Adipocyte (in vitro differentiated cells): ENCODE data around the gene FLT3LG.

Source experiments
- DNase-seq: peaks from one replicate; pipeline ENCODE4 v3.0.0-alpha.2; 2015; ENCODE audit warnings: low read depth
- H3K27me3 ChIP-seq: replicated peaks from 2 replicates; pipeline ENCODE4 v1.7.0; 2013; ENCODE audit warnings: mild to moderate bottlenecking, low read length, moderate library complexity; ENCODE audit not compliant: control insufficient read depth, insufficient read depth
- H3K36me3 ChIP-seq: 2 replicates; pipeline ENCODE4 v1.7.0; 2013; ENCODE audit warnings: low read length, mild to moderate bottlenecking, moderate library complexity; ENCODE audit not compliant: control insufficient read depth, insufficient read depth, severe bottlenecking
- H3K4me1 ChIP-seq: 2 replicates; pipeline ENCODE4 v1.7.0; 2013; ENCODE audit warnings: mild to moderate bottlenecking, low read length, moderate library complexity; ENCODE audit not compliant: control insufficient read depth, insufficient read depth
- H3K4me3 ChIP-seq: 2 replicates; pipeline ENCODE4 v1.7.0; 2013; ENCODE audit warnings: mild to moderate bottlenecking, low read length, moderate library complexity
- H3K9ac ChIP-seq: 2 replicates; pipeline ENCODE4 v1.7.0; 2013; ENCODE audit warnings: mild to moderate bottlenecking, low read length, moderate library complexity
- H3K9me3 ChIP-seq: 2 replicates; pipeline ENCODE4 v1.7.0; 2013; ENCODE audit warnings: mild to moderate bottlenecking, low read length, moderate library complexity; ENCODE audit not compliant: control insufficient read depth

Gene FLT3LG

DNA sequence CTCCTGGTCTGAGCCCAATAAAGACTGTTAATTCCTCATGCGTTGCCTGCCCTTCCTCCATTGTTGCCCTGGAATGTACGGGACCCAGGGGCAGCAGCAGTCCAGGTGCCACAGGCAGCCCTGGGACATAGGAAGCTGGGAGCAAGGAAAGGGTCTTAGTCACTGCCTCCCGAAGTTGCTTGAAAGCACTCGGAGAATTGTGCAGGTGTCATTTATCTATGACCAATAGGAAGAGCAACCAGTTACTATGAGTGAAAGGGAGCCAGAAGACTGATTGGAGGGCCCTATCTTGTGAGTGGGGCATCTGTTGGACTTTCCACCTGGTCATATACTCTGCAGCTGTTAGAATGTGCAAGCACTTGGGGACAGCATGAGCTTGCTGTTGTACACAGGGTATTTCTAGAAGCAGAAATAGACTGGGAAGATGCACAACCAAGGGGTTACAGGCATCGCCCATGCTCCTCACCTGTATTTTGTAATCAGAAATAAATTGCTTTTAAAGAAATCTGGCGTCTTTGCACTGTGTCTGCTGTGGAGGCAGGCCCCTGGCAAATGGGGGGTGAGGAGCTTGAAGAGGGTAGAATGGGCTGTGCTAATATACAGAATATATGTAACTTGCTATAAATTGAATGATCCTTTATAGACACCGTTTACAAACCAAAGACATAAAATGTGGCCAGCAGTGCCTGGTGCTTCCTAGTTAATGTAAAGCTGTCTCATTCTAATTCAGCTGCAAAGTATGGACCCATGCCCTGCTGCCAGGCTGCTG, 18.0 kb downstream of the FLT3LG start:
- H3K27me3 ChIP-seq = no peaks in the 10 kb centered on the region
- no peak overlapping the region for H3K4me3 ChIP-seq
- peaks cover 19% of the 10 kb centered on the region for H3K4me1 ChIP-seq
- peak overlapping the region; percentile 7 for H3K9ac ChIP-seq
- H3K36me3 ChIP-seq = peaks cover 43% of the 10 kb centered on the region
- DNase-seq = no peak
- no peaks in the 10 kb centered on the region for H3K9me3 ChIP-seq

DNA sequence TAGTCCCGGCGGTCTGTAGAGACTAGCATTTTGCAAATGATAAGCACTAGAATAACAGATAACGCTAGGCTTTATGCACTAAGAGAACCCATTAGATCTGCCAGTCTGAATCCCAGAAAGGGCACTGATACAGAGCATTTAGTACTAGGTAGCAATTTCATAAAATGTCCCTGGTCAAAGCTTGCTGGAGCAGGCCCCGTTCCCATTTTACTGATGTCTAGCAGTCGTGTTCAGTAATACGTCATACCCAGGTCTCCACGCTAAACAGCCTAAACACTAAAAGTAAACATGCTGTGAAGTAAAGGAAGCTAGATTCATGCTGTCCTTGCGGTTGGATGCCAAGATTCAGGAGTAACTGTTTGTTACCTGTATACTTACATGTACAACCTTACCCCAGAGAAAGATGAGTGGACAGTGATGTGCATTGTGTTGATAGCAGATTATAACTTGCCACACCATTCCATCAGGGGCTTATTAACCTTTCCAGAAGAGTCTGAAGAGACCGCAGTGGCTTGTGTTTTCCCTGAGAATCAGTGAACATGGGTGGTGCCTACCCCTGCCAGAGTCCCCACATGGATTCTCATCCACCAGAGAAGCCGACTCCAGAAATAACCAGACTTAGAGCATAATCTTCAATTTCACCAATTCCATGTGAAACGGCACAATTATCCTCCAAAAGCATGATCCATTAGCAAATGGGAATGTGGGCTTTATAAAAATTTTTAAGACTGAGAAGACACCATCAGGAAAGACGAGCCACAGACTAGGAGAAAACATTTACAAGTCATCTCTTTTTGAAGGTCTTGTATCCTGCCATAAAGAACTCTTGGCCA, 18.8 kb downstream of the FLT3LG start:
- no peak overlapping the region for H3K4me3 ChIP-seq
- H3K4me1 ChIP-seq = peaks cover 25% of the 10 kb centered on the region
- H3K9ac ChIP-seq = peak overlapping the region; percentile 7
- no peaks in the 10 kb centered on the region for H3K27me3 ChIP-seq
- no peaks in the 10 kb centered on the region for H3K9me3 ChIP-seq
- H3K36me3 ChIP-seq = peaks cover 49% of the 10 kb centered on the region
- DNase-seq = no peak

DNA sequence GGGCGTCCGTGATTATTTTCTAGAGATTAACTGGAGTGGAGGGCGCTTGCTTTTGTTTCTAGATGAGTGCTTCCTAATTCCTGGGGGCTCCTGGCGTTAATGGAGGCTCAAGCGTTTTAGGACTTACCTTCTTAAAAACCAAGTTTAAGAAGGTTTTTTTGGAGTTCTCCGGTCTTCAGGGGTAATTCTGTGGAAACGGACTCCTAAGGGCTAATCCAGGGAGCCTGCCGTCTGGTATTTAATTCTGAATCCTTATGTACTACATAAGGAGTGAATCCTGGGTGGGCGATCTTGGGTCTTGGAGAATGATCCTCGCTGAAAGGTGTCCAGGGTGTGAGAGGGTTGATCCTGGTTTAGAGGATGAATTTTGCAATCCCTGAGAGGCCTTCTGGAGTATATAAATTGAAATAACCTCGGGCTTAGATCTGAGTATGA, 22.6 kb downstream of the FLT3LG start:
- DNase-seq = no peak
- no peaks in the 10 kb centered on the region for H3K9me3 ChIP-seq
- peak overlapping the region; percentile 100 for H3K4me3 ChIP-seq
- peaks cover 32% of the 10 kb centered on the region for H3K4me1 ChIP-seq
- peak overlapping the region; percentile 100 for H3K9ac ChIP-seq
- H3K36me3 ChIP-seq = peaks cover 49% of the 10 kb centered on the region
- no peaks in the 10 kb centered on the region for H3K27me3 ChIP-seq

DNA sequence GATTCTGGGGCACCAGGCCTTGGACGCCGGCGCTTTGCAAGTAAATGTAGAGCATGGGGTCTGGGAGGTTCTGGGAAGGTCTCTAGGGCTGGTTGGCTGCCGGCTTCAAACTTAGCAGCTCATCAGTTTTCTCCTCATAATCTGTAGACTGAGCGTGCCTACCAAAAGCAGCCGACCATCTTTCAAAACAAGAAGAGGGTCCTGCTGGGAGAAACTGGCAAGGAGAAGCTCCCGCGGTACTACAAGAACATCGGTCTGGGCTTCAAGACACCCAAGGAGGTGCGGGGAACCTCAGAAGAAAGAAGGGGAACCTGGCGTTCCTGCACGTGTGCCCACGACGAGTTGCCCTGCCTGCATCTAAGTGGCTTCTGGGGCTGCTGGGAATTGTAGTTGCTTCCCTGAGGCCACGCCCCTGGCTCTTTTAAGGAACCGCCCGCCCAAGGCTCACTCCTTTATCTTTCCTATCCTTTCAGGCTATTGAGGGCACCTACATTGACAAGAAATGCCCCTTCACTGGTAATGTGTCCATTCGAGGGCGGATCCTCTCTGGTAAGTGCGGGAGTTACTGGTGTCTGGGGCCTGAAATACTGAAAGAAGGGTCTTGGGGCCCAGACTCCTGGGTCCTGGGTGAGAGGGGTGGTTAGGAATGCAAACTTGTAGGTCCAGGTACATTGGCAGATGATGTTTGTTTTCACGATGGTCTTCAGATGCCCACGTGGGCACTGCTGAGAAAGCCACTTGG, 23.2 kb downstream of the FLT3LG start:
- Histone ChIP-seq H3K9ac (peak overlapping the region; percentile 100), H3K4me3 (peak overlapping the region; percentile 100), H3K4me1 (peaks cover 32% of the 10 kb centered on the region), H3K27me3 (no peaks in the 10 kb centered on the region), H3K36me3 (peaks cover 43% of the 10 kb centered on the region), H3K9me3 (no peaks in the 10 kb centered on the region)
- peak; percentile 79 for DNase-seq

DNA sequence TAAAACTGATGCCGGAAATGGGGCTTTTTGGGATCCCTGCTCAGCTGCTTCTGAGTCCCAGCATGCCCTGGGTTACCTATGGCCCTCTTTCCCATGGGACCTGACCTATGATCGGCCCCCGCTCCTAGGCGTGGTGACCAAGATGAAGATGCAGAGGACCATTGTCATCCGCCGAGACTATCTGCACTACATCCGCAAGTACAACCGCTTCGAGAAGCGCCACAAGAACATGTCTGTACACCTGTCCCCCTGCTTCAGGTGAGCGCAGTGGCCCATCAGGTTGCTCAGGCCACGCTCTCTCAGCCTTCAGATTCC, 23.7 kb downstream of the FLT3LG start:
- Histone ChIP-seq H3K4me3 (peak overlapping the region; percentile 100), H3K9ac (peak overlapping the region; percentile 100), H3K4me1 (peaks cover 36% of the 10 kb centered on the region), H3K27me3 (no peaks in the 10 kb centered on the region), H3K36me3 (peaks cover 37% of the 10 kb centered on the region), H3K9me3 (no peaks in the 10 kb centered on the region)
- DNase-seq = no peak

DNA sequence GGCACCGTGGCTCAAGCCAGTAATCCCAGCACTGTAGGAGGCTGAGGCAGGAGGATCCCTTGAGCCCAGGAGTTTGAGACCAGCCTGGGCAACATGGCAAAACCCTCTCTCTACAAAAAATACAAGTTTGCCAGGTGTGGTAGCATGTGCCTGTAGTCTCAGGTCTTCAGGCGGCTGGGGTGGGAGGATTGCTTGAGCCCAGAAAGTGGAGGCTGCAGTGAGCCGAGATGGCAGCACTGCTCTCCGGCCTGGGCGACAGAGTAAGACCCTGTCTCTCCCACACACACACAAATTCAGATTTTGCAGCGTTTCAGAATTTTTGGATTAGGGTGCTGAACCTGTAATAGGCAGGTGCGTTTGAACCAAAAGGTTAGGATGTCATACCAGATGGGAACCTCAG, 24.5 kb downstream of the FLT3LG start:
- peak overlapping the region; percentile 39 for H3K4me3 ChIP-seq
- H3K9me3 ChIP-seq = no peaks in the 10 kb centered on the region

DNA sequence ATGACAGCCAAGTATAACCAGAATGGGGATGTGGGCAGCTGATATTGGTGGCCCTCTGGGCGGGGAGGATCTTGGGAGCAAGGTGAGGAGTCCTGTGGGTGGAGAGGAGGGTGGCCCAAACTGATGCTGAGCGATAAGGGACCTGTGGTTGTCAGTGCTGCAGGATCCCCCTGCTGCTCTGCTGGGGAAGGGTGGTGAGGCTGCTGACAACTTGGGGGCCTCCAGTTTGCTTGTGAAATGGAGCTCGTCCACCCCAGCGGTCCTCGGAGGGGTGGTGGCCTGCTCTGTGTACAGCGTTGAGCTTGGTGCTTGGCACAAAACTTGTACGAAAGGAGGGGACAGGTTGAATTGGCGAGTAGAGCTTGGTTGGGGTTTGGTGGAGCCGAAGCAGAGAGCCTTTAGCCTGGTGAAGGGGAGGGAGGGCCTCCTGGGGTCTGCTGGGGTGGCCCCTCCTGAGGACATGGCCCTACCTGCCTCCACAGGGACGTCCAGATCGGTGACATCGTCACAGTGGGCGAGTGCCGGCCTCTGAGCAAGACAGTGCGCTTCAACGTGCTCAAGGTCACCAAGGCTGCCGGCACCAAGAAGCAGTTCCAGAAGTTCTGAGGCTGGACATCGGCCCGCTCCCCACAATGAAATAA, 25.1 kb downstream of the FLT3LG start:
- Histone ChIP-seq H3K4me1 (peaks cover 45% of the 10 kb centered on the region), H3K9me3 (no peaks in the 10 kb centered on the region), H3K9ac (peak overlapping the region; percentile 100), H3K27me3 (no peaks in the 10 kb centered on the region), H3K4me3 (peak overlapping the region; percentile 39), H3K36me3 (peaks cover 31% of the 10 kb centered on the region)
- DNase-seq = no peak

More for the DNA sequence above, 24.5 kb downstream of the FLT3LG start:
- H3K9ac ChIP-seq = peak overlapping the region; percentile 100
- peaks cover 41% of the 10 kb centered on the region for H3K4me1 ChIP-seq
- DNase-seq = no peak
- H3K27me3 ChIP-seq = no peaks in the 10 kb centered on the region
- H3K36me3 ChIP-seq = peaks cover 31% of the 10 kb centered on the region

DNA sequence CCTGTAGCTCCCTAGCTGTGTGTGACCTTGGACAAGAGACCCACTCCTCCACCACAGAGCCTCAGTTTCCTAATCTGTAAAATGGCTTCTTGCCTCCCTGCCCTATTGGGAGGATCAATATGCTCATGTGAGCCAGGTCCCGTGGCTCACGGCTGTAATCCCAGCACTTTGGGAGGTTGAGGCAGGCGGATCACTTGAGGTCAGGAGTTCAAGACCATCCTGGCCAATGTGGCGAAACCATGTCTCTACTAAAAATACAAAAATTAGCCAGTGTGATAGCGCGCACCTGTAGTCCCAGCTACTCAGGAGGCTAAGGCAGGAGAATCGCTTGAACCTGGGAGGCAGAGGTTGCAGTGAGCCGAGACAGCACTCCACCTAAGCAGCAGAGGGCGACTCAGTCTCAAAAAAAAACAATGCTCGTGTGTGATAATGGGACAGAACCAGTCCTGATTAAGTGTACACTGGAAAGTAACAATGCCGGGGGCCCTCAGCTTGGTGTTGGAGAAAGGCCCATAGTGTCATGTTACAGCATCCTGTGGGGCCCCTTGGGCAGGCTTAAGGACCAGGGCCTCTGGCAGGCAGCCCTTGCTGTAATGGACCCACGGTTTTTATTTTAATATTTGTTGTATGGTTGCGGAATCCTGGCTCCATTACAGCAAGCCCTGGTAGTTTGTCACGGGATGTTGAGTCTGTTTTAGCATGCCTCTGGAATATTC, 29.0 kb downstream of the FLT3LG start:
- H3K9me3 ChIP-seq = no peaks in the 10 kb centered on the region
- H3K36me3 ChIP-seq = peaks cover 22% of the 10 kb centered on the region
- no peak overlapping the region for H3K4me3 ChIP-seq
- peak overlapping the region; percentile 68 for H3K9ac ChIP-seq
- no peaks in the 10 kb centered on the region for H3K27me3 ChIP-seq
- H3K4me1 ChIP-seq = peaks cover 44% of the 10 kb centered on the region
- peak; percentile 95 for DNase-seq

DNA sequence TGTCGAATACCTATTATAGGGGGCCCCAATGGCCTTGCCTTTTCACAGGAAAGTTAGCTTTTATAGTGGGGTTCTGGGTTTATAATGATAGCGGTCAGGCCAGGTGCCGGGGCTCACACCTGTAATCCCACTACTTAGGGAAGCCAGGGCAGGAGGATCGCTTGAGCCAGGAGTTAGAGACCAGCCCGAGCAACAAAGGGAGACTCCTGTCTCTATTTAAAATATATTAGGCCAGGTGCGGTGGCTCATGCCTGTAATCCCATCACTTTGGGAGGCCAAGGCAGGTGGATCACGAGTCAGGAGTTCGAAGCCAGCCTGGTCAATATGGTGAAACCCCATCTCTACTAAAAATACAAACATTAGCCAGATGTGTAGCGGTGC, 29.6 kb downstream of the FLT3LG start:
- Histone ChIP-seq H3K4me3 (no peak overlapping the region), H3K27me3 (no peaks in the 10 kb centered on the region), H3K36me3 (peaks cover 17% of the 10 kb centered on the region), H3K9ac (peak overlapping the region; percentile 55), H3K4me1 (peaks cover 38% of the 10 kb centered on the region), H3K9me3 (no peaks in the 10 kb centered on the region)
- no peak for DNase-seq

DNA sequence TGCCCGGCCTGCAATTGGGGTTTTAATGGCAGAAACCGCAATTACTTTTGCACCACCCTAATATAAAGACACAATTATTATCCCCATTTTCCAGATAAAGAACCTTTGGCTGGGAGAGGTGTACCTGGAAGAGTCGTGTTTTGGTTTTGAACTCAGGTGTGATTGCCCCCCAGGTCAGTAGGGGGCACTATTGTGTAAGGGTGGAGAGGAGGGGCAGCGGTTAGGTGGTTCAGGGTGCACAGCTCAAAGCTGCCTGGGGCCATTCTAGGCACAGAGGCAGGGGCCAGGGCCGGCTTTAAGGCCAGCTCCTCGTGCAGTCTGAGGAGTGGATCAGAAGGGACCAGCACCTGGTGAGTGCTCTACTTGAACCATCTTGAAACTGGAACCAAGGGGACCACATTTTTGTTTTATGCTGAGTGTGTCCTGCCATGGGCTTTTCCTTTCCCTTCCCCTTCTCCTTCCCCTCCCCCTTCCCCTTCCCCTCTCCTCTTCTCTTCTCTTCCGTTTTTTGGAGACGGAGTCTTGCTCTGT, 32.6 kb downstream of the FLT3LG start:
- no peak overlapping the region for H3K4me3 ChIP-seq
- H3K9me3 ChIP-seq = no peaks in the 10 kb centered on the region
- peaks cover 25% of the 10 kb centered on the region for H3K4me1 ChIP-seq
- DNase-seq = peak; percentile 47
- H3K36me3 ChIP-seq = no peaks in the 10 kb centered on the region
- no peaks in the 10 kb centered on the region for H3K27me3 ChIP-seq
- no peak overlapping the region for H3K9ac ChIP-seq
